H1 (cell line): ENCODE data around the gene THTPA. TPM values are rescaled to one million over a fixed set of nuclear protein-coding genes. Genes with fewer than 3 reads are reported as not detected.

Source experiments
- ATF3 ChIP-seq: IDR thresholded peaks from 2 replicates; pipeline ENCODE4 v1.6.1; 2011; ENCODE audit warnings: low read depth, mild to moderate bottlenecking, low read length; ENCODE audit not compliant: insufficient read depth
- CEBPB ChIP-seq: IDR thresholded peaks from 2 replicates; pipeline ENCODE4 v1.6.1; 2012; ENCODE audit warnings: low read depth, low read length
- CHD2 ChIP-seq: IDR thresholded peaks from 2 replicates; pipeline ENCODE4 v1.6.1; 2012; ENCODE audit warnings: low read length, improper control_type of control experiment
- CHD7 ChIP-seq: fragments of 300-600 bp; sonication (generic); IDR thresholded peaks from 2 replicates; pipeline ENCODE4 v1.7.1; 2012; ENCODE audit warnings: low read length, moderate library complexity, mild to moderate bottlenecking, inconsistent platforms; ENCODE audit not compliant: insufficient replicate concordance
- KDM1A ChIP-seq: fragments of 200-600, 300-600 bp; sonication (generic); IDR thresholded peaks from 2 replicates; pipeline ENCODE4 v1.7.1; 2016; ENCODE audit warnings: mild to moderate bottlenecking, low read length, borderline replicate concordance
- PHF8 ChIP-seq: fragments of 200-600 bp; sonication (generic); conservative IDR thresholded peaks from 2 replicates; pipeline ENCODE4 v1.7.1; 2012; ENCODE audit warnings: low read depth, mild to moderate bottlenecking, inconsistent platforms, low read length, moderate library complexity
- RBBP5 ChIP-seq: IDR thresholded peaks from 2 replicates; pipeline ENCODE4 v1.7.1; 2012; ENCODE audit warnings: low read depth, mild to moderate bottlenecking, inconsistent platforms, low read length, moderate library complexity, borderline replicate concordance
- RFX5 ChIP-seq: IDR thresholded peaks from 2 replicates; pipeline ENCODE4 v1.6.1; 2011; ENCODE audit warnings: low read depth, low read length, improper control_type of control experiment, borderline replicate concordance
- TBP ChIP-seq: IDR thresholded peaks from 2 replicates; pipeline ENCODE4 v1.6.1; 2011; ENCODE audit warnings: low read depth, low read length, improper control_type of control experiment
- TCF12 ChIP-seq: IDR thresholded peaks from 2 replicates; pipeline ENCODE4 v1.6.1; 2011; ENCODE audit warnings: low read depth, mild to moderate bottlenecking, low read length
- TEAD4 ChIP-seq: IDR thresholded peaks from 2 replicates; pipeline ENCODE4 v1.6.1; 2012; ENCODE audit warnings: low read depth, low read length, inconsistent platforms, mixed read lengths
- polyA plus RNA-seq, 7 experiments: library from polyadenylated mRNA; depleted of rRNA in 3 of 7; stranded (reverse) in 5 of 7; unstranded in 2 of 7; fragments of >200 nt in 5 of 7; fragments of 200-250 nt in 2 of 7; gene quantifications; 1 replicate in 5 of 7; 2 replicates in 1 of 7; 4 replicates in 1 of 7; pipeline versions ENCODE4 v1.2.1 to v1.2.3, GENCODE V29; 2011 to 2013; ENCODE audit warnings: missing spikeins in 2 of 7, mixed read lengths in 2 of 7
- total RNA-seq: library from RNA; stranded (reverse); fragmentation: NEBNext Ultra II Directional; extraction: Animal tissue kit (Norgen Biotek cat#: 25700); gene quantifications from 2 replicates; pipeline ENCODE4 v1.2.1, GENCODE V29; 2021

THTPA gene
- total and polyA plus RNA-seq, 2 of the 8 experiments (the other 6 are each of a cell fraction or from before 2014, with no cell fraction given), result 16.6 to 19.0 TPM

GRCh38 chr14:23601845-23602180, 45.7 kb downstream of the THTPA start (continued):
- TF ChIP-seq CHD7 (no peak), CHD2 (no peak), TEAD4 (no peak), PHF8 (no peak), ATF3 (no peak), TBP (no peak), RFX5 (no peak), KDM1A (no peak), CEBPB (no peak), TCF12 (no peak), RBBP5 (no peak)
